Coronary artery (tissue), 2 donors: Measurements from ENCODE around the gene FGD2.

Experiments used
- DNase-seq: peaks from one replicate; pipeline ENCODE4 v3.0.0-alpha.2; 2017; ENCODE audit warnings: low spot score
- H3K27ac ChIP-seq, 2 donors: fragments of 200-600 bp; sonication (generic); one replicate each; pipeline ENCODE4 v1.5.1; 2016 to 2019
- H3K4me3 ChIP-seq: fragments of 200-600 bp; sonication (generic); 2 replicates; pipeline ENCODE4 v1.5.1; 2016; ENCODE audit warnings: mild to moderate bottlenecking, moderate library complexity
- CTCF ChIP-seq: fragments of 200-600 bp; sonication (generic); IDR thresholded peaks from one replicate; pipeline ENCODE4 v1.5.1; 2019; ENCODE audit warnings: antibody characterized with exemption

Gene FGD2

GRCh38 chr6:36997811-36998722 lies 7.4 kb upstream of the FGD2 start:
- DNase-seq = no peak
- H3K4me3 ChIP-seq = no peak overlapping the region
- no peak for TF ChIP-seq CTCF
- no peak overlapping the region for H3K27ac ChIP-seq

DNA sequence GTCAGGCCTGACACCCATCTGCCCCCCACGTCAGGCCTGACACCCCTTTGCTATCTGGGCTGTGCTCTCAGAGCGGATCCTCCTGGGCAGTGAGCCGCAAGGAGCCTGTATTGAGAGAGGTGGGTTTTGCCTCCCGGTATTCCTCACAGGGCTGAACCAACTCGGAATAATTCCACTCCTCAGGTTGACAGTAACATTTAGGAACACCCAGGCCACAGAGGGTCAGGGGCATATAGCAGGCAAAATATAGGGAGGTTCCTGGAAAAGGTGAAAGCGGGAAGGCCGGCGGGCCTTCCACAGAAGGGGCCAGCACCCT lies 6.8 kb upstream of the FGD2 start:
- Histone ChIP-seq H3K27ac (no peak overlapping the region), H3K4me3 (no peak overlapping the region)
- DNase-seq = no peak
- no peak for TF ChIP-seq CTCF

GRCh38 chr6:36999061-36999750 lies 6.2 kb upstream of the FGD2 start:
- no peak for DNase-seq
- TF ChIP-seq CTCF = no peak
- Histone ChIP-seq H3K4me3 (no peak overlapping the region), H3K27ac (no peak overlapping the region)

GRCh38 chr6:36999751-37000125 lies 5.7 kb upstream of the FGD2 start:
- DNase-seq = no peak
- no peak overlapping the region for H3K27ac ChIP-seq

DNA sequence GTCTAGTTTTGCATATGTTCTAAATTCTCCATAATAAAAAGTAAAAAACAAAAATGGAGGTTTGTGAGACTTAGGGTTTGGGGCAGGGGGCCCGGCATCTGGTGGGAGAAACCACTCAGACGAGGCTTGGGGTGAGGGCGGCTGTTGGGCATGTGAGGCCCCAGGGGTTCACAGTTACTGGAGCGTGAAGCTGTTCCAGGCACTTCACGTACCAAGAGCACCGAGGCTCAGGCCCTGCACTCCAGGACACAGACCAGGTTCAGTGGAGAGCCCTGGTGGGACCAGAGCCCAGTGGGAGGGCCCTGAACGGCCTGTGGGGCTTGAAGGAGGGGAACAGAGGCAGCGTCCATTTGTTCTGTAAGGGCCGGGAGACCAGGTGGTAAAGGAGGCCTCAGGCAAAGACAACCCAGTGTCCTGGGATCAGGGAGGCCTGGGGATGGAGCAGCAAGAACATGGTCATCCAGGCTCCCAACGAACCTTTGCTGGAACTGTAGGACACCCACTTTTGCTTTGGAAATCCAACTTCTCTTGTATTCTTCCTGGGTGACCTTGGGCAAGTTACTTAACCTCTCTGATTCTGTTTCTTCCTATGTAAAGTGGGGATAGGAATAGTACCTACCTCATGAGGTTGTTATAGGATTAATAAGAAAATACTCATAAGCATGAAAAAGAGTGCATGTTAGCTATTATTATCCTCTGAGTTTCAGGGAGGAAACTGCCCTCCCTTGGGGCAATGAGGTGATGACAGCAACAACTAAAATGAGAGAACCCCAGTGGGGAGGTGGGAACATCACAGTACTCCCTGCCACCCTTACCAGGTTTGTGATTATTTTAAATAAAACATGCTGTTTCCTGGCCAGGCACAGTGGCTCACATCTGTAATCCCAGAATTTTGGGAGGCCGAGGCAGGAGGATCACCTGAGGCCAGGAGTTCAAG lies 1.1 kb upstream of the FGD2 start:
- Histone ChIP-seq H3K4me3 (no peak overlapping the region), H3K27ac (no peak overlapping the region)
- no peak for TF ChIP-seq CTCF
- no peak for DNase-seq

More at GRCh38 chr6:36999751-37000125, 5.7 kb upstream of the FGD2 start:
- no peak overlapping the region for H3K4me3 ChIP-seq
- TF ChIP-seq CTCF = no peak

- Histone ChIP-seq H3K4me3 (peak overlapping the region; percentile 56), H3K27ac (peak overlapping the region in 1 of 2 donors; percentile 71)
- DNase-seq = no peak
- no peak for TF ChIP-seq CTCF
Measured at GRCh38 chr6:37005827-37006567, 542 bp downstream of the FGD2 start.
